Skeletal muscle satellite cell (primary cell): ENCODE results near the gene LRRC14B.

Experiments used
- H3K27me3 ChIP-seq: 2 replicates; pipeline ENCODE4 v1.7.0; 2013; ENCODE audit warnings: low read length; ENCODE audit not compliant: control insufficient read depth, insufficient read depth
- H3K36me3 ChIP-seq: 2 replicates; pipeline ENCODE4 v1.7.0; 2013; ENCODE audit warnings: mild to moderate bottlenecking, control low read depth, low read length; ENCODE audit not compliant: insufficient read depth
- H3K4me1 ChIP-seq: 2 replicates; pipeline ENCODE4 v1.7.0; 2013; ENCODE audit warnings: low read length; ENCODE audit not compliant: control insufficient read depth, insufficient read depth
- H3K4me2 ChIP-seq: 2 replicates; pipeline ENCODE4 v1.7.0; 2013; ENCODE audit warnings: mild to moderate bottlenecking, low read length
- H3K4me3 ChIP-seq: 2 replicates; pipeline ENCODE4 v1.7.0; 2013; ENCODE audit warnings: low read length
- H3K9ac ChIP-seq: 2 replicates; pipeline ENCODE4 v1.7.0; 2013; ENCODE audit warnings: mild to moderate bottlenecking, low read depth, low read length, moderate library complexity
- H3K9me3 ChIP-seq: replicated peaks from 2 replicates; pipeline ENCODE4 v1.7.0; 2013; ENCODE audit warnings: mild to moderate bottlenecking, control low read depth, low read length

Gene LRRC14B

GRCh38 chr5:180286-180918 is 10.9 kb upstream of the LRRC14B start:
- Histone ChIP-seq H3K4me2 (no peak overlapping the region), H3K9ac (no peak overlapping the region), H3K4me1 (no peaks in the 10 kb centered on the region), H3K9me3 (no peaks in the 10 kb centered on the region), H3K36me3 (no peaks in the 10 kb centered on the region), H3K4me3 (no peak overlapping the region), H3K27me3 (peaks cover 72% of the 10 kb centered on the region)

- Histone ChIP-seq H3K4me2 (no peak overlapping the region), H3K27me3 (peaks cover 78% of the 10 kb centered on the region), H3K36me3 (no peaks in the 10 kb centered on the region), H3K4me3 (no peak overlapping the region), H3K9me3 (no peaks in the 10 kb centered on the region), H3K9ac (no peak overlapping the region), H3K4me1 (no peaks in the 10 kb centered on the region)
Measured at GRCh38 chr5:181160-181559, 10.1 kb upstream of the LRRC14B start.

- H3K9ac ChIP-seq, result no peak overlapping the region
- H3K4me2 ChIP-seq, result no peak overlapping the region
- no peak overlapping the region for H3K4me3 ChIP-seq
- H3K4me1 ChIP-seq, result no peaks in the 10 kb centered on the region
- H3K9me3 ChIP-seq, result no peaks in the 10 kb centered on the region
- H3K27me3 ChIP-seq, result peaks cover 78% of the 10 kb centered on the region
- no peaks in the 10 kb centered on the region for H3K36me3 ChIP-seq
Measured at GRCh38 chr5:181566-181965, 9.7 kb upstream of the LRRC14B start.

GRCh38 chr5:182126-182525 is 9.2 kb upstream of the LRRC14B start:
- Histone ChIP-seq H3K4me2 (no peak overlapping the region), H3K9ac (no peak overlapping the region), H3K4me1 (no peaks in the 10 kb centered on the region)

GRCh38 chr5:184471-184870 is 6.8 kb upstream of the LRRC14B start:
- Histone ChIP-seq H3K4me3 (no peak overlapping the region), H3K27me3 (peaks cover 67% of the 10 kb centered on the region), H3K4me1 (peaks cover 9% of the 10 kb centered on the region), H3K4me2 (no peak overlapping the region), H3K9ac (no peak overlapping the region), H3K36me3 (no peaks in the 10 kb centered on the region), H3K9me3 (no peaks in the 10 kb centered on the region)

More at GRCh38 chr5:182126-182525, 9.2 kb upstream of the LRRC14B start:
- peaks cover 80% of the 10 kb centered on the region for H3K27me3 ChIP-seq
- no peak overlapping the region for H3K4me3 ChIP-seq
- H3K9me3 ChIP-seq, result no peaks in the 10 kb centered on the region
- no peaks in the 10 kb centered on the region for H3K36me3 ChIP-seq

- Histone ChIP-seq H3K4me1 (peaks cover 9% of the 10 kb centered on the region), H3K9me3 (no peaks in the 10 kb centered on the region), H3K4me2 (no peak overlapping the region), H3K4me3 (no peak overlapping the region), H3K36me3 (no peaks in the 10 kb centered on the region), H3K9ac (no peak overlapping the region), H3K27me3 (peaks cover 65% of the 10 kb centered on the region)
Measured at GRCh38 chr5:185095-186070, 5.9 kb upstream of the LRRC14B start.

GRCh38 chr5:186091-187041 is 4.9 kb upstream of the LRRC14B start:
- no peak overlapping the region for H3K9ac ChIP-seq
- H3K4me1 ChIP-seq, result peaks cover 12% of the 10 kb centered on the region
- no peak overlapping the region for H3K4me3 ChIP-seq
- peaks cover 65% of the 10 kb centered on the region for H3K27me3 ChIP-seq
- no peaks in the 10 kb centered on the region for H3K9me3 ChIP-seq
- H3K4me2 ChIP-seq, result no peak overlapping the region
- no peaks in the 10 kb centered on the region for H3K36me3 ChIP-seq

GRCh38 chr5:187042-187431 is 4.3 kb upstream of the LRRC14B start:
- Histone ChIP-seq H3K4me3 (no peak overlapping the region), H3K4me2 (no peak overlapping the region), H3K36me3 (no peaks in the 10 kb centered on the region), H3K27me3 (peaks cover 68% of the 10 kb centered on the region), H3K9ac (no peak overlapping the region), H3K4me1 (peaks cover 14% of the 10 kb centered on the region), H3K9me3 (no peaks in the 10 kb centered on the region)

- H3K4me2 ChIP-seq, result peak overlapping the region; percentile 77
- peaks cover 71% of the 10 kb centered on the region for H3K27me3 ChIP-seq
- no peaks in the 10 kb centered on the region for H3K9me3 ChIP-seq
- peak overlapping the region; percentile 44 for H3K9ac ChIP-seq
- H3K4me1 ChIP-seq, result peaks cover 14% of the 10 kb centered on the region
- no peaks in the 10 kb centered on the region for H3K36me3 ChIP-seq
- peak overlapping the region; percentile 60 for H3K4me3 ChIP-seq
Measured at GRCh38 chr5:187617-188451, 3.5 kb upstream of the LRRC14B start.

GRCh38 chr5:188488-189481 is 2.5 kb upstream of the LRRC14B start:
- Histone ChIP-seq H3K27me3 (peaks cover 70% of the 10 kb centered on the region), H3K4me3 (peak overlapping the region; percentile 60), H3K9ac (peak overlapping the region; percentile 44)

More at GRCh38 chr5:188488-189481, 2.5 kb upstream of the LRRC14B start:
- H3K36me3 ChIP-seq, result no peaks in the 10 kb centered on the region
- H3K9me3 ChIP-seq, result no peaks in the 10 kb centered on the region
- peaks cover 14% of the 10 kb centered on the region for H3K4me1 ChIP-seq
- H3K4me2 ChIP-seq, result peak overlapping the region; percentile 77
